Fibroblast of mammary gland (primary cell): Measurements from ENCODE around the gene KCTD1.

Experiments
- DNase-seq: peaks from one replicate; pipeline ENCODE4 v3.0.0-alpha.2; 2010; ENCODE audit warnings: low read depth
- H3K4me3 ChIP-seq: 2 replicates; pipeline ENCODE4 v1.5.1; 2011; ENCODE audit warnings: low read depth, mild to moderate bottlenecking, low read length, moderate library complexity; ENCODE audit not compliant: control insufficient read depth
- CTCF ChIP-seq: conservative IDR thresholded peaks from 2 replicates; pipeline ENCODE4 v1.5.1; 2011; ENCODE audit warnings: low read depth, low read length, inconsistent platforms; ENCODE audit not compliant: control insufficient read depth, insufficient read depth

The KCTD1 gene

GRCh38 chr18:26417190-26417589 is 131.2 kb downstream of the KCTD1 start:
- TF ChIP-seq CTCF = no peak
- H3K4me3 ChIP-seq = no peak overlapping the region
- no peak for DNase-seq

GRCh38 chr18:26416652-26417150 is 131.7 kb downstream of the KCTD1 start:
- no peak for TF ChIP-seq CTCF
- H3K4me3 ChIP-seq = no peak overlapping the region
- no peak for DNase-seq

- H3K4me3 ChIP-seq = no peak overlapping the region
- TF ChIP-seq CTCF = no peak
Observed at GRCh38 chr18:26415631-26416030, 132.7 kb downstream of the KCTD1 start.

GRCh38 chr18:26414901-26415440 is 133.4 kb downstream of the KCTD1 start:
- DNase-seq = no peak
- no peak overlapping the region for H3K4me3 ChIP-seq
- TF ChIP-seq CTCF = no peak

More at GRCh38 chr18:26415631-26416030, 132.7 kb downstream of the KCTD1 start:
- no peak for DNase-seq

- H3K4me3 ChIP-seq = no peak overlapping the region
- no peak for TF ChIP-seq CTCF
- no peak for DNase-seq
Observed at GRCh38 chr18:26409091-26409490, 139.3 kb downstream of the KCTD1 start.

GRCh38 chr18:26407736-26408601 is 140.4 kb downstream of the KCTD1 start:
- H3K4me3 ChIP-seq = no peak overlapping the region
- TF ChIP-seq CTCF = no peak
- DNase-seq = no peak
